K562 (cell line): ENCODE measurements around the gene CMTM8. TPM values are rescaled to one million over a fixed set of nuclear protein-coding genes. Genes with fewer than 3 reads are reported as not detected.

ENCODE experiments used
- ARID3B ChIP-seq: fragments of 250-450 bp; sonication (Bioruptor Pico); IDR thresholded peaks from 2 replicates; pipeline ENCODE4 v1.4.0; 2020; ENCODE audit warnings: borderline replicate concordance
- COPS2 ChIP-seq: fragments of 450-650 bp; conservative IDR thresholded peaks from 2 replicates; pipeline ENCODE4 v1.6.1; 2016; ENCODE audit warnings: mild to moderate bottlenecking, moderate library complexity
- HES1 ChIP-seq: fragments of 450-650 bp; IDR thresholded peaks from 2 replicates; pipeline ENCODE4 v1.6.1; 2016; ENCODE audit warnings: low read depth, mild to moderate bottlenecking, moderate library complexity
- HNRNPH1 ChIP-seq: fragments of 200-400 bp; formaldehyde crosslinking; optimal IDR thresholded peaks from 2 replicates; pipeline ENCODE3; 2017; ENCODE audit warnings: low read depth, mild to moderate bottlenecking, low read length, moderate library complexity
- MYBL2 ChIP-seq, 2 experiments: fragments of 450-650 bp in 1 of 2; sonication (generic) in 1 of 2; formaldehyde crosslinking in 1 of 2; IDR thresholded peaks; 2 replicates each; pipeline versions ENCODE4 v1.6.1 to v1.8.1; 2017 to 2022; ENCODE audit warnings: borderline replicate concordance in 1 of 2, inconsistent platforms in 1 of 2, low read depth in 1 of 2, mild to moderate bottlenecking in 1 of 2, missing genetic modification reagents in 1 of 2, moderate library complexity in 1 of 2
- POLR3A ChIP-seq: IDR thresholded peaks from 2 replicates; pipeline ENCODE4 v1.6.1; 2011; ENCODE audit warnings: borderline replicate concordance, mild to moderate bottlenecking, moderate library complexity; ENCODE audit not compliant: insufficient read length, insufficient read depth; ENCODE audit errors: extremely low read depth
- SRF ChIP-seq, 2 experiments: fragments of 250-450, 450-650 bp in 1 of 2; sonication (Bioruptor Pico) in 1 of 2; sonication (generic) in 1 of 2; formaldehyde crosslinking; IDR thresholded peaks; 2 replicates each; pipeline versions ENCODE4 v1.5.0 to v1.5.1; 2020 to 2022; ENCODE audit warnings: mild to moderate bottlenecking in 1 of 2, missing genetic modification reagents in 1 of 2
- TCF15 ChIP-seq: fragments of 250-450 bp; sonication (Bioruptor Pico); IDR thresholded peaks from 2 replicates; pipeline ENCODE4 v1.8.0; 2022; ENCODE audit warnings: moderate library complexity, mild to moderate bottlenecking, inconsistent platforms
- USF1 ChIP-seq: sonication (generic); formaldehyde crosslinking; IDR thresholded peaks from 2 replicates; pipeline ENCODE4 v1.9.0; 2022; ENCODE audit warnings: mild to moderate bottlenecking, missing genetic modification reagents
- polyA plus RNA-seq, 8 experiments: library from polyadenylated mRNA; depleted of rRNA in 4 of 8; stranded (reverse) in 5 of 8; unstranded in 3 of 8; fragments of >200 nt; fragmentation: Nextera tagmentation in 2 of 8; fragmentation: Illumina TruSeq in 1 of 8; extraction: Ambion mirVana in 2 of 8; extraction: Trizol in 1 of 8; gene quantifications; 2 replicates each; pipeline versions ENCODE4 v1.2.1 to v1.2.3, GENCODE V29; 2011 to 2014; ENCODE audit warnings: inconsistent platforms in 1 of 8, missing spikeins in 1 of 8
- total RNA-seq, 7 experiments: library from RNA; depleted of rRNA in 6 of 7; stranded (reverse); fragments of >200 nt in 6 of 7; fragmentation: Illumina TruSeq in 2 of 7; extraction: Trizol in 2 of 7; gene quantifications; 2 replicates each; pipeline versions ENCODE4 v1.2.1 to v1.2.3, GENCODE V29; 2011 to 2021; ENCODE audit warnings: low replicate concordance in 1 of 7

CMTM8 gene
- total and polyA plus RNA-seq, 9 of the 15 experiments (the other 6 are each of a cell fraction or from before 2014, with no cell fraction given) = not detected

GRCh38 chr3:32236377-32236776, 2.1 kb upstream of the CMTM8 start (continued):
- TF ChIP-seq USF1 (CRISPR knock-in tag) = no peak
- TF ChIP-seq HES1 = no peak
- no peak for TF ChIP-seq POLR3A
- no peak for TF ChIP-seq ARID3B
- no peak for TF ChIP-seq TCF15
- no peak for TF ChIP-seq MYBL2 (IDR thresholded peaks at IDR 0.05; ENCODE audit: low read depth)
- no peak for TF ChIP-seq MYBL2 (CRISPR knock-in tag; IDR thresholded peaks at IDR 0.05; ENCODE audit: borderline replicate concordance)
- TF ChIP-seq COPS2 = no peak
- no peak for TF ChIP-seq HNRNPH1
- TF ChIP-seq SRF (CRISPR knock-in tag; IDR thresholded peaks at IDR 0.05) = no peak
- TF ChIP-seq, all 486 proteins: peak for 0
